GM12874 (cell line): ENCODE results near the gene NPHS1.

Source experiments
- TF ChIP-seq, protein P1 (sequence below): IDR thresholded peaks from 2 replicates; pipeline ENCODE4 v1.5.1; 2011; ENCODE audit warnings: low read depth, mild to moderate bottlenecking, control low read depth, low read length, moderate library complexity; ENCODE audit not compliant: insufficient read depth

NPHS1 gene

GRCh38 chr19:35861640-35862160, 9.4 kb upstream of the NPHS1 start:
- TF ChIP-seq, protein P1, sequence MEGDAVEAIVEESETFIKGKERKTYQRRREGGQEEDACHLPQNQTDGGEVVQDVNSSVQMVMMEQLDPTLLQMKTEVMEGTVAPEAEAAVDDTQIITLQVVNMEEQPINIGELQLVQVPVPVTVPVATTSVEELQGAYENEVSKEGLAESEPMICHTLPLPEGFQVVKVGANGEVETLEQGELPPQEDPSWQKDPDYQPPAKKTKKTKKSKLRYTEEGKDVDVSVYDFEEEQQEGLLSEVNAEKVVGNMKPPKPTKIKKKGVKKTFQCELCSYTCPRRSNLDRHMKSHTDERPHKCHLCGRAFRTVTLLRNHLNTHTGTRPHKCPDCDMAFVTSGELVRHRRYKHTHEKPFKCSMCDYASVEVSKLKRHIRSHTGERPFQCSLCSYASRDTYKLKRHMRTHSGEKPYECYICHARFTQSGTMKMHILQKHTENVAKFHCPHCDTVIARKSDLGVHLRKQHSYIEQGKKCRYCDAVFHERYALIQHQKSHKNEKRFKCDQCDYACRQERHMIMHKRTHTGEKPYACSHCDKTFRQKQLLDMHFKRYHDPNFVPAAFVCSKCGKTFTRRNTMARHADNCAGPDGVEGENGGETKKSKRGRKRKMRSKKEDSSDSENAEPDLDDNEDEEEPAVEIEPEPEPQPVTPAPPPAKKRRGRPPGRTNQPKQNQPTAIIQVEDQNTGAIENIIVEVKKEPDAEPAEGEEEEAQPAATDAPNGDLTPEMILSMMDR: no peak

- TF ChIP-seq, protein P1: no peak
These were observed 8.7 kb upstream of the NPHS1 start for GRCh38 chr19:35860818-35861639.

- TF ChIP-seq, protein P1: no peak
These were observed 8.1 kb upstream of the NPHS1 start for GRCh38 chr19:35860436-35860817.

DNA sequence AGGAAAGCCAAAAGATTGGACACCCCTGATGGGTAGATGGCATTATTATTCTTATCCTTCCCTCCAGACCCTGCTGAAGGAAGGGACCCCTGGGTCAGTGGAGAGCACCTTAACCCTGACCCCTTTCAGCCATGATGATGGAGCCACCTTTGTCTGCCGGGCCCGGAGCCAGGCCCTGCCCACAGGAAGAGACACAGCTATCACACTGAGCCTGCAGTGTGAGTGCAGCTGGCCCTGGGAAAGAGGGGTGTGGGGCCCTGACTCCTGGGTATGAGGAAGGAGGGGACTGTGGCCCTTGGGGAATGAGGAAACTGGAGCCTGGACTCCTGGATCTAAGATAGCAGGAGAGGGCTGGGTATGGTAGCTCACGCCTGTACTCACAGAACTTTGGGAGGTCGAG, 7.1 kb upstream of the NPHS1 start:
- TF ChIP-seq, protein P1: no peak

- TF ChIP-seq, protein P1: no peak
These were observed 6.0 kb upstream of the NPHS1 start for GRCh38 chr19:35858311-35858710.

DNA sequence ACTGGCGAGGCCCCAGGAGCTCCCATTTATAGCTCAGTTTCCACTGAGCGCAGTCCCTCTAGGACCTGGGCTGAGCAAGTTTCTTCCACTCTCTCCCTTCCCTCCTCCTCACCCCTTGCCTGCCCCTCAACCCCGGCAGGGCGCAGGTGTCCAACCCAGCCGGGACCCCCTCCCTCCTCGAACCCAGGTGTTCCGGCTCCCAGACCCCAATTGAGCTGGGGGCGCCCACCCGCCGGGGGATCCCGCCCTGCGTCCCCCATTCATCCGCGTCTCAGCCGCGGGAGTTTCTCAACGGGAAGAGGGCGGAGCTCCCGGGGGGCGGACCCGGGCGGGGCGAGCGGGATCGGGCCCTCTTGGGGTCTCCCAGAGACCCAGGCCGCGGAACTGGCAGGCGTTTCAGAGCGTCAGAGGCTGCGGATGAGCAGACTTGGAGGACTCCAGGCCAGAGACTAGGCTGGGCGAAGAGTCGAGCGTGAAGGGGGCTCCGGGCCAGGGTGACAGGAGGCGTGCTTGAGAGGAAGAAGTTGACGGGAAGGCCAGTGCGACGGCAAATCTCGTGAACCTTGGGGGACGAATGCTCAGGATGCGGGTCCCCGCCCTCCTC, 4.3 kb upstream of the NPHS1 start, which contains the start of gene KIRREL2:
Gene KIRREL2, plus strand, starts transcription at position 366 of the 604 bp plus-strand sequence. Its CDS starts 209 bp downstream, at position 575.
- TF ChIP-seq, protein P1: no peak

- TF ChIP-seq, protein P1: no peak
These were observed 893 bp upstream of the NPHS1 start for GRCh38 chr19:35853038-35853756.
